GM23338 (cell line): Measurements from ENCODE around the gene YPEL5. TPM values are rescaled to one million over a fixed set of nuclear protein-coding genes. Genes with fewer than 3 reads are reported as not detected.

Experiments used
- ATAC-seq: fragments of 200-7000 bp; cut with Tn5 transposase; 3 replicates; pipeline ENCODE4 v1.9.1; 2020
- DNase-seq: peaks from one replicate; pipeline ENCODE4 v3.0.0-alpha.2; 2015; ENCODE audit warnings: low spot score
- H2AFZ ChIP-seq: fragments of 200-600 bp; sonication (generic); 2 replicates; pipeline ENCODE4 v1.8.0; 2016; ENCODE audit warnings: antibody characterized with exemption, mild to moderate bottlenecking, moderate library complexity
- H3F3A ChIP-seq: fragments of 200-600 bp; sonication (generic); replicated peaks from 2 replicates; pipeline ENCODE4 v1.8.0; 2017; ENCODE audit warnings: antibody characterized with exemption, mixed run types, low read depth
- H3K27ac ChIP-seq: fragments of 200-600 bp; sonication (generic); 2 replicates; pipeline ENCODE4 v1.6.1; 2016; ENCODE audit warnings: low read depth
- H3K27me3 ChIP-seq: fragments of 200-600 bp; sonication (generic); 2 replicates; pipeline ENCODE4 v1.8.0; 2016; ENCODE audit warnings: mild to moderate bottlenecking, mixed run types, moderate library complexity; ENCODE audit not compliant: insufficient read depth
- H3K36me3 ChIP-seq: fragments of 200-600 bp; sonication (generic); 2 replicates; pipeline ENCODE4 v1.8.0; 2016; ENCODE audit warnings: mild to moderate bottlenecking; ENCODE audit not compliant: insufficient read depth
- H3K4me1 ChIP-seq: fragments of 200-600 bp; sonication (generic); 2 replicates; pipeline ENCODE4 v1.8.0; 2016; ENCODE audit warnings: mild to moderate bottlenecking, moderate library complexity; ENCODE audit not compliant: insufficient read depth
- H3K4me2 ChIP-seq: fragments of 200-600 bp; sonication (generic); 2 replicates; pipeline ENCODE4 v1.7.1; 2017; ENCODE audit warnings: mixed run types
- H3K4me3 ChIP-seq: fragments of 200-600 bp; sonication (generic); 2 replicates; pipeline ENCODE4 v1.6.1; 2016; ENCODE audit warnings: mixed run types
- H3K79me2 ChIP-seq: fragments of 200-600 bp; sonication (generic); replicated peaks from 2 replicates; pipeline ENCODE4 v1.8.0; 2017; ENCODE audit warnings: mild to moderate bottlenecking; ENCODE audit not compliant: insufficient read depth
- H3K9me2 ChIP-seq: fragments of 200-600 bp; sonication (generic); 2 replicates; pipeline ENCODE4 v1.8.0; 2017; ENCODE audit not compliant: insufficient read depth
- H4K20me1 ChIP-seq: fragments of 200-600 bp; sonication (generic); replicated peaks from 2 replicates; pipeline ENCODE4 v1.8.0; 2017; ENCODE audit warnings: mild to moderate bottlenecking; ENCODE audit not compliant: insufficient read depth
- H3K27ac Mint-ChIP-seq: 2 replicates; pipeline ENCODE4 v1.8.0; 2020; ENCODE audit warnings: inconsistent platforms, mild to moderate bottlenecking, moderate library complexity, mixed read lengths
- H3K27me3 Mint-ChIP-seq: 3 replicates; pipeline ENCODE4 v1.8.0; 2022; ENCODE audit warnings: low read depth, mild to moderate bottlenecking, moderate library complexity, mixed read lengths, inconsistent platforms; ENCODE audit not compliant: insufficient read depth, poor library complexity
- H3K36me3 Mint-ChIP-seq: 3 replicates; pipeline ENCODE4 v1.8.0; 2021; ENCODE audit warnings: low read depth, mild to moderate bottlenecking, inconsistent platforms, moderate library complexity, mixed read lengths
- H3K4me1 Mint-ChIP-seq: 3 replicates; pipeline ENCODE4 v1.8.0; 2020; ENCODE audit warnings: mild to moderate bottlenecking, inconsistent platforms, mixed read lengths
- H3K4me3 Mint-ChIP-seq: 3 replicates; pipeline ENCODE4 v1.8.0; 2021; ENCODE audit warnings: moderate library complexity, mild to moderate bottlenecking, inconsistent platforms, mixed read lengths
- H3K9me3 Mint-ChIP-seq: 3 replicates; pipeline ENCODE4 v1.8.0; 2020; ENCODE audit warnings: moderate library complexity, mild to moderate bottlenecking, inconsistent platforms, mixed read lengths
- CREB1 ChIP-seq: fragments of 250-450 bp; sonication (Bioruptor Pico); IDR thresholded peaks from 2 replicates; pipeline ENCODE4 v1.5.0; 2020; ENCODE audit warnings: low read depth, mild to moderate bottlenecking, moderate library complexity
- EZH2 ChIP-seq: fragments of 200-600 bp; sonication (generic); IDR thresholded peaks from one replicate; pipeline ENCODE4 v1.8.0; 2017; ENCODE audit warnings: antibody characterized with exemption, mild to moderate bottlenecking, low read depth; ENCODE audit not compliant: unreplicated experiment
- EZH2phosphoT487 ChIP-seq: fragments of 200-600 bp; sonication (generic); IDR thresholded peaks from one replicate; pipeline ENCODE4 v1.8.1; 2018; ENCODE audit warnings: antibody characterized with exemption; ENCODE audit not compliant: unreplicated experiment
- JUNB ChIP-seq: IDR thresholded peaks from one replicate; pipeline ENCODE4 v1.6.1; 2016; ENCODE audit warnings: antibody characterized with exemption; ENCODE audit not compliant: unreplicated experiment
- NANOG ChIP-seq: IDR thresholded peaks from 2 replicates; pipeline ENCODE4 v1.6.1; 2016; ENCODE audit warnings: antibody characterized with exemption, borderline replicate concordance
- POLR2AphosphoS5 ChIP-seq: IDR thresholded peaks from 2 replicates; pipeline ENCODE4 v1.6.1; 2016; ENCODE audit warnings: antibody characterized with exemption, low read depth
- STAT1 ChIP-seq: IDR thresholded peaks from one replicate; pipeline ENCODE4 v1.6.1; 2016; ENCODE audit warnings: antibody characterized with exemption; ENCODE audit not compliant: unreplicated experiment
- ZNF331 ChIP-seq: fragments of 250-450 bp; sonication (Bioruptor Pico); IDR thresholded peaks from 2 replicates; pipeline ENCODE4 v1.5.0; 2020; ENCODE audit warnings: low read depth, mild to moderate bottlenecking, moderate library complexity
- polyA plus RNA-seq: library from polyadenylated mRNA; unstranded; fragments of >200 nt; fragmentation: Nextera tagmentation; extraction: Ambion mirVana; gene quantifications from 2 replicates; pipeline ENCODE4 v1.2.1, GENCODE V29; 2016
- total RNA-seq: library from RNA; depleted of rRNA; stranded (reverse); fragments of >200 nt; shearing (Covaris generic); gene quantifications from 2 replicates; pipeline ENCODE4 v1.2.3, GENCODE V29; 2014
- TF ChIP-seq, protein P1 (sequence below): IDR thresholded peaks from 2 replicates; pipeline ENCODE4 v1.6.1; 2016; ENCODE audit warnings: antibody characterized with exemption
- TF ChIP-seq, protein P2 (sequence below): IDR thresholded peaks from one replicate; pipeline ENCODE4 v1.6.1; 2018; ENCODE audit warnings: antibody characterized with exemption; ENCODE audit not compliant: unreplicated experiment
- TF ChIP-seq, protein P3 (sequence below), 2 experiments: fragments of 200-600 bp in 1 of 2; sonication (generic) in 1 of 2; conservative IDR thresholded peaks; 2 replicates each; pipeline versions ENCODE4 v1.5.1 to v1.6.1; 2016 to 2017; ENCODE audit warnings: antibody characterized with exemption in 2 of 2, low read depth in 2 of 2, mild to moderate bottlenecking in 2 of 2, moderate library complexity in 1 of 2

YPEL5 gene
- total and polyA plus RNA-seq, 2 experiments from 2014 or later = 24.9 to 31.1 TPM

DNA sequence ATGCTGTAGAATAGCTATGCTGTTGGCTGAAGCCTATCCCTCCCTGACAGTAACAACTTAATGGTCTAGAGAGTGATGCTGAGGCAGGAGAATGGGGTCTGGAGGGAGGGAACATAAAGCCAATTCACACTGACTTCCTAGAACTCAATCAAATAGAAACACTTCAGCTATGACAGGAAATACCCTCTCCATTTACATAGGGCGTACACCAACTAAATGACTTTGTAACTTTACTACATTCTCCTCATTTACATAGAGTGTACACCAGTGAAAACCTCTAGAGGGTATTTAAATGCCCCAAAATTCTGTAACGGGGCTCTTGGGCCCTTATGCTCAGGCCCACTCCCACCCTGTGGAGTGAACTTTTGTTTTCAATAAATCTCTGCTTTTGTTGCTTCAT is 41.5 kb downstream of the YPEL5 start (continued):
- TF ChIP-seq, protein P1, sequence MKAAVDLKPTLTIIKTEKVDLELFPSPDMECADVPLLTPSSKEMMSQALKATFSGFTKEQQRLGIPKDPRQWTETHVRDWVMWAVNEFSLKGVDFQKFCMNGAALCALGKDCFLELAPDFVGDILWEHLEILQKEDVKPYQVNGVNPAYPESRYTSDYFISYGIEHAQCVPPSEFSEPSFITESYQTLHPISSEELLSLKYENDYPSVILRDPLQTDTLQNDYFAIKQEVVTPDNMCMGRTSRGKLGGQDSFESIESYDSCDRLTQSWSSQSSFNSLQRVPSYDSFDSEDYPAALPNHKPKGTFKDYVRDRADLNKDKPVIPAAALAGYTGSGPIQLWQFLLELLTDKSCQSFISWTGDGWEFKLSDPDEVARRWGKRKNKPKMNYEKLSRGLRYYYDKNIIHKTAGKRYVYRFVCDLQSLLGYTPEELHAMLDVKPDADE = no peak
- TF ChIP-seq STAT1 = no peak
- TF ChIP-seq NANOG = no peak
- TF ChIP-seq POLR2AphosphoS5 = no peak
- no peak for TF ChIP-seq EZH2
- no peak for TF ChIP-seq CREB1 (CRISPR knock-in tag)
- TF ChIP-seq, protein P2, sequence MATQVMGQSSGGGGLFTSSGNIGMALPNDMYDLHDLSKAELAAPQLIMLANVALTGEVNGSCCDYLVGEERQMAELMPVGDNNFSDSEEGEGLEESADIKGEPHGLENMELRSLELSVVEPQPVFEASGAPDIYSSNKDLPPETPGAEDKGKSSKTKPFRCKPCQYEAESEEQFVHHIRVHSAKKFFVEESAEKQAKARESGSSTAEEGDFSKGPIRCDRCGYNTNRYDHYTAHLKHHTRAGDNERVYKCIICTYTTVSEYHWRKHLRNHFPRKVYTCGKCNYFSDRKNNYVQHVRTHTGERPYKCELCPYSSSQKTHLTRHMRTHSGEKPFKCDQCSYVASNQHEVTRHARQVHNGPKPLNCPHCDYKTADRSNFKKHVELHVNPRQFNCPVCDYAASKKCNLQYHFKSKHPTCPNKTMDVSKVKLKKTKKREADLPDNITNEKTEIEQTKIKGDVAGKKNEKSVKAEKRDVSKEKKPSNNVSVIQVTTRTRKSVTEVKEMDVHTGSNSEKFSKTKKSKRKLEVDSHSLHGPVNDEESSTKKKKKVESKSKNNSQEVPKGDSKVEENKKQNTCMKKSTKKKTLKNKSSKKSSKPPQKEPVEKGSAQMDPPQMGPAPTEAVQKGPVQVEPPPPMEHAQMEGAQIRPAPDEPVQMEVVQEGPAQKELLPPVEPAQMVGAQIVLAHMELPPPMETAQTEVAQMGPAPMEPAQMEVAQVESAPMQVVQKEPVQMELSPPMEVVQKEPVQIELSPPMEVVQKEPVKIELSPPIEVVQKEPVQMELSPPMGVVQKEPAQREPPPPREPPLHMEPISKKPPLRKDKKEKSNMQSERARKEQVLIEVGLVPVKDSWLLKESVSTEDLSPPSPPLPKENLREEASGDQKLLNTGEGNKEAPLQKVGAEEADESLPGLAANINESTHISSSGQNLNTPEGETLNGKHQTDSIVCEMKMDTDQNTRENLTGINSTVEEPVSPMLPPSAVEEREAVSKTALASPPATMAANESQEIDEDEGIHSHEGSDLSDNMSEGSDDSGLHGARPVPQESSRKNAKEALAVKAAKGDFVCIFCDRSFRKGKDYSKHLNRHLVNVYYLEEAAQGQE = no peak
- no peak for TF ChIP-seq JUNB

DNA sequence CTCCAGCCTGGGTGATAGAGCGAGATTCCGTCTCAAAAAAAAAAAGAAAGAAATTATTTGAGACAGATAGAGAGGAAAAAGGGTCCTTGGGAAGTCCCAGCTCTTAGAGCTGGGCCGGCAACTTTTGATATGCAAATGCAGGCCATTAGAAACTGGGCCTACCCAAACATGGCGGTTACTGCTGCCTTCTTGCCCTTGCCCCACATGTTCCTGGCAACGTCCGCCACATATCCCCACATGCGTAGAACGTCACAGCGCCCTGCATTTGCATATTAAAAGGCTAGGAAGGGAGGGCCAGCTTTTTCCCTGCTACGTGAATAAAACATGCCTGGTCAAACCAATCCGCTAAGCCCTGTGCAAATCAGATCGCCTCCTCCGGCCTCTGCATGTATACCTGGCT is 43.8 kb downstream of the YPEL5 start:
- no peaks in the 10 kb centered on the region for H3K4me1 ChIP-seq
- peaks cover 4% of the 10 kb centered on the region for H3K27me3 Mint-ChIP-seq
- no peaks in the 10 kb centered on the region for H3K36me3 ChIP-seq
- peaks cover 18% of the 10 kb centered on the region; the same call in 2 of the 3 replicates for H3K9me3 Mint-ChIP-seq
- H3K9me2 ChIP-seq = peaks cover 7% of the 10 kb centered on the region; the same call in 1 of the 2 replicates
- H3K4me2 ChIP-seq = no peak overlapping the region
- no peaks in the 10 kb centered on the region for H3F3A ChIP-seq
- H4K20me1 ChIP-seq = no peaks in the 10 kb centered on the region
- no peak; the same call in 2 of the 3 replicates for ATAC-seq
- H2AFZ ChIP-seq = peak overlapping the region; percentile 66
- no peaks in the 10 kb centered on the region for H3K79me2 ChIP-seq
- peak; percentile 10 for DNase-seq
- H3K36me3 Mint-ChIP-seq = peaks cover 10% of the 10 kb centered on the region
- peaks cover 12% of the 10 kb centered on the region for H3K4me1 Mint-ChIP-seq
- no peak overlapping the region for H3K4me3 ChIP-seq
- H3K27me3 ChIP-seq = no peaks in the 10 kb centered on the region
- H3K4me3 Mint-ChIP-seq = no peak overlapping the region
- H3K27ac ChIP-seq = no peak overlapping the region
- H3K27ac Mint-ChIP-seq = no peak overlapping the region
- TF ChIP-seq, protein P3, sequence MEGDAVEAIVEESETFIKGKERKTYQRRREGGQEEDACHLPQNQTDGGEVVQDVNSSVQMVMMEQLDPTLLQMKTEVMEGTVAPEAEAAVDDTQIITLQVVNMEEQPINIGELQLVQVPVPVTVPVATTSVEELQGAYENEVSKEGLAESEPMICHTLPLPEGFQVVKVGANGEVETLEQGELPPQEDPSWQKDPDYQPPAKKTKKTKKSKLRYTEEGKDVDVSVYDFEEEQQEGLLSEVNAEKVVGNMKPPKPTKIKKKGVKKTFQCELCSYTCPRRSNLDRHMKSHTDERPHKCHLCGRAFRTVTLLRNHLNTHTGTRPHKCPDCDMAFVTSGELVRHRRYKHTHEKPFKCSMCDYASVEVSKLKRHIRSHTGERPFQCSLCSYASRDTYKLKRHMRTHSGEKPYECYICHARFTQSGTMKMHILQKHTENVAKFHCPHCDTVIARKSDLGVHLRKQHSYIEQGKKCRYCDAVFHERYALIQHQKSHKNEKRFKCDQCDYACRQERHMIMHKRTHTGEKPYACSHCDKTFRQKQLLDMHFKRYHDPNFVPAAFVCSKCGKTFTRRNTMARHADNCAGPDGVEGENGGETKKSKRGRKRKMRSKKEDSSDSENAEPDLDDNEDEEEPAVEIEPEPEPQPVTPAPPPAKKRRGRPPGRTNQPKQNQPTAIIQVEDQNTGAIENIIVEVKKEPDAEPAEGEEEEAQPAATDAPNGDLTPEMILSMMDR (conservative IDR thresholded peaks at IDR 0.05; ENCODE audit: low read depth in 2 of 2) = no peak
- TF ChIP-seq STAT1 = no peak
- no peak for TF ChIP-seq ZNF331 (CRISPR knock-in tag)
- TF ChIP-seq EZH2phosphoT487 = no peak
- no peak for TF ChIP-seq NANOG
- TF ChIP-seq, protein P2 = no peak
- TF ChIP-seq, protein P1 = no peak
- no peak for TF ChIP-seq JUNB
